ENCODE data around the gene OBSCN. TPM values are rescaled to one million over a fixed set of nuclear protein-coding genes. Genes with fewer than 3 reads are reported as not detected.

The OBSCN gene
- total RNA-seq, 2 experiments from 2014 or later = 29.5 to 45.2 TPM

GRCh38 chr1:228393811-228394570, 186.1 kb downstream of the OBSCN start:
- H4K20me1 ChIP-seq (ENCODE audit: insufficient read depth, low read length) = no peaks in the 10 kb centered on the region
- BruUV-seq (replicated peaks) = no TSS peak
- H3K4me2 ChIP-seq (ENCODE audit: low read length) = no peak overlapping the region
- no peak overlapping the region for H2AFZ ChIP-seq (ENCODE audit: low read length)
- TF ChIP-seq CTCF (conservative IDR thresholded peaks at IDR 0.05; ENCODE audit: low read length) (no peak; the same call in 1 of the 2 replicates), EZH2phosphoT487 (IDR thresholded peaks at IDR 0.05; ENCODE audit: borderline replicate concordance, low read depth, low read length) (no peak)
- peaks cover 67% of the 10 kb centered on the region for H3K36me3 ChIP-seq (ENCODE audit: insufficient read depth, low read length)
- DNase-seq (ENCODE audit: low spot score) = no peak
- no peaks in the 10 kb centered on the region for H3K79me2 ChIP-seq (ENCODE audit: insufficient read depth, low read depth, low read length)
- H3K4me1 ChIP-seq (ENCODE audit: insufficient read depth, low read length, poor library complexity, severe bottlenecking) = no peaks in the 10 kb centered on the region
- no peaks in the 10 kb centered on the region for H3K9me2 ChIP-seq (ENCODE audit: insufficient read depth, low read length)
- intact Hi-C loops (cut with micrococcal nuclease; ENCODE audit: unreplicated experiment) = no loop called here
- CTCF ChIA-PET (ENCODE audit: unreplicated experiment) = no interaction called here
- no peak overlapping the region for H3K4me3 ChIP-seq (ENCODE audit: low read depth, low read length, poor library complexity, severe bottlenecking)
- POLR2A ChIA-PET = no interaction called here
- H3K27ac ChIP-seq (ENCODE audit: low read depth, low read length, poor library complexity, severe bottlenecking) = no peak overlapping the region
- H3K9me3 ChIP-seq (ENCODE audit: low read length) = no peaks in the 10 kb centered on the region

GRCh38 chr1:228394571-228395394, 186.9 kb downstream of the OBSCN start:
- H3K4me3 ChIP-seq (ENCODE audit: low read depth, low read length, poor library complexity, severe bottlenecking) = no peak overlapping the region
- no peaks in the 10 kb centered on the region for H3K9me3 ChIP-seq (ENCODE audit: low read length)
- TF ChIP-seq EZH2phosphoT487 (IDR thresholded peaks at IDR 0.05; ENCODE audit: borderline replicate concordance, low read depth, low read length) = no peak
- TF ChIP-seq CTCF (conservative IDR thresholded peaks at IDR 0.05; ENCODE audit: low read length) = no peak
- no peaks in the 10 kb centered on the region for H3K79me2 ChIP-seq (ENCODE audit: insufficient read depth, low read depth, low read length)
- ChIA-PET CTCF (ENCODE audit: unreplicated experiment) (no interaction called here), POLR2A (interaction anchor here (1.0 kb wide), 1 partner anchor 9 kb away, joined by 3 read pairs; no protein-coding TSS in a partner anchor)
- no peaks in the 10 kb centered on the region for H4K20me1 ChIP-seq (ENCODE audit: insufficient read depth, low read length)
- BruUV-seq (replicated peaks) = no TSS peak
- no peak overlapping the region for H2AFZ ChIP-seq (ENCODE audit: low read length)
- H3K4me1 ChIP-seq (ENCODE audit: insufficient read depth, low read length, poor library complexity, severe bottlenecking) = no peaks in the 10 kb centered on the region
- no peak overlapping the region for H3K27ac ChIP-seq (ENCODE audit: low read depth, low read length, poor library complexity, severe bottlenecking)
- DNase-seq (ENCODE audit: low spot score) = no peak
- intact Hi-C loops (cut with micrococcal nuclease; ENCODE audit: unreplicated experiment) = no loop called here
- no peaks in the 10 kb centered on the region for H3K9me2 ChIP-seq (ENCODE audit: insufficient read depth, low read length)
- no peak overlapping the region for H3K4me2 ChIP-seq (ENCODE audit: low read length)
- peaks cover 73% of the 10 kb centered on the region for H3K36me3 ChIP-seq (ENCODE audit: insufficient read depth, low read length)

Measured in OCI-LY7 (cell line).